ENCODE results near the gene FANCB.

FANCB gene

DNA sequence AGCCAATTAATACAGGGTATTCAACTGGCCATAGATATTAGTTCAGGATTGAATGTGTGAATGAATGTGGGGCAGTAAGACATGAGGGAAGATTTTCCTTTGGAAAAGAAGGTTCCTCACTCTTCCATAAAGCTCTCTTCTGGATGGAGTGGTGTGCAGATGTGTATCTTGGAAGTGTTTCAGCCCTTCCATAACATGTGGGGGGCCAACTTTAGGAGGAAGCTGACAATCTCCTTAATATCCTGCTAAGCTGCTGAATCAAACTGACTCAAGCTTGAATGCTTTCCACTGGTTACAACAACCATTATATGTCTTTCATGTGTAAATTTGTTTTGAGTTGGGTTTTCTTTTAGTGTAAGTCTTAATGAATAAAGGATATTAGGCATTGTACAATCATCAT is 40.3 kb downstream of the FANCB start:
- DNase-seq: peak; percentile 55

DNA sequence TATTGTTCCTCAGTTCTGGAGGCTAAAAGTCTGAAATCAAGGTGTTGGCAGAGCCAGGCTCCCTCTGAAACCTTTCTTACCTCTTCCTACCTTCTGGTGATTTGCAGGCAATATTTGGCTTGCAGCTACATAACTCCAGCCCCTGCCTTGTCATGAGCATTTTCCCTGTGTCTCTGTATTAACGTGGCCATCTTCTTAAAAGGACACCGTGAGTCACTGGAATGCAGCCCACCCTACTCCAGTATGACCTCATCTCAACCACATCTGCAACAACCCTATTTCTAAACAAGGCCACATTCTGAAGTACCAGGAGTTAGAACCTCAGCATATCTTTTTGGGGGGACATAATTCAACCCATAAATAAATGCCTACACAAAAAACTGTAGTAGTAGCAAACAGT is 40.7 kb downstream of the FANCB start:
- DNase-seq: peak; percentile 66

DNA sequence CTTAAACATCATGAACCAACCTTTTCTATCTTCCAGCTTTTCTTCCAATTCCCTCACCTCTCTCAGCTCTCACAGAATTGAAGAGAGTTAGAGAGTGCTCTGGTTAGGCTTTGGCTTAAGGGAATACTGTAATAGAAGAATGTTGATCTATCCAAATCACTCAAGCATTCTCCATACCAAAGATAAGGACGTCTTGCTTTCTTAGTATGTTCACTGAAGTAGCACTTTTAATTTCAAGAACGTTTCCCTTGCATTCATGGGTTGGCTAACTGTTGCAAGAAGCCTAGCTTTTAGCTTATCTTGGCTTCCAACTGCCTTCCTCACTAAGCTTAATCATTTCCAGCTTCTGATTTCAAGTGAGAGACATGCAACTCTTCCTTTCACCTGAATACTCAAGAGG is 43.2 kb downstream of the FANCB start:
- no peak for DNase-seq

DNA sequence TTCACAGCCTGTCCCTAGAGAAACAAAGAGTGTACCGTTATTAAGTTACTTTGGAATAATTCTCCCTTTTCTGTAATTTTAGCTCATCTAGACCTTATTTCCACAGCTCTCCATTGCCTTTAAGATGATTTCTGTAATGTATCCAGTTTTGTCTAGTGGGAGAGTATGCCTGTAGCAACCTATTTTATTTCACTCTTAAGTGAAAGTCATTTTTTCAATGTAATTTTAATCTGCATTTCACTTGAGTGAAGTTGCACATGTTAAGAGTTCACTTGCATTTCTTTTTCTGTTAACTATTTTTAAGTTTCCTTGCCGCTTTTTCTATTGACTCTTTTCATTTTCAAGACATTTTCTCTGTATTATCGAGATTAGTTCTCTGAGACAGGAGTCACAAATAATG is 46.5 kb downstream of the FANCB start:
- no peak for DNase-seq

DNA sequence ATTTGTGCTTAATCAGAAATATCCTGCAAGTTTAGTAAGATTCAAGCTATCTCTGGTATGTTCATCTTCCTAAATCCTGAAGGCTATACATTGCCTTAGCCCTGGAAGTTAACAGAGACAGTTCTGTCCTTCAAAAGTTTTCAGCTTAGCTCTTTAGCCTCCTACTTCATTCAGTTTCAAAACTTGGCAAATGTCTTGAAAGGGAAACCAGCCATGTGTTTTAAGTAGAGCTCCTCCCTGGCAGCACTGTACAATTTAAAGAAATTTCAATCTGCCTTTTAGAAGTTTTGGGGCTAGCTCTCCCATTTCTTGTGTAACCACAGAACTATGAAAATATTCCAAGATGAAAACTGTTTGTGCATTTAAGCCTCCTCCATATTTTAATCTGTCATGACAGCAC is 47.0 kb downstream of the FANCB start:
- peak; percentile 7 for DNase-seq

DNA sequence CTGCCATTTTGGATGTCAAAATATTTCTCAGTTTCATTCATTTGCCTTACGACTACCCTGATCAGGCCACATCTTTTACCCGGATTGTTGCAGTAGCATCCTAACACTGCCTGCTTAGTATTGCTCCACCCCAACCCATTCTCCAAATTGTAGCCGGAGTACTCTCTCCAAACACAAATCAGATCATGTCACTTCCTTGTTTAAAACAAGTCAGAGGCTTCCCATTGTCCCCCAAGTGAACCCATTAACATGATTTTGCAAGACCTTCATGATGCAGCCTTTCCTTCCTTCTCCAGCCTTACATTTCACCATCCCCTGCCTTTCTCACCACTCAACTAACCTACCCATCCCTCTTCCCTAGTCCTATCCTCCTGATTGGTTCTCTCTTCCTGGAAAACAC is 53.1 kb downstream of the FANCB start:
- DNase-seq: no peak

DNA sequence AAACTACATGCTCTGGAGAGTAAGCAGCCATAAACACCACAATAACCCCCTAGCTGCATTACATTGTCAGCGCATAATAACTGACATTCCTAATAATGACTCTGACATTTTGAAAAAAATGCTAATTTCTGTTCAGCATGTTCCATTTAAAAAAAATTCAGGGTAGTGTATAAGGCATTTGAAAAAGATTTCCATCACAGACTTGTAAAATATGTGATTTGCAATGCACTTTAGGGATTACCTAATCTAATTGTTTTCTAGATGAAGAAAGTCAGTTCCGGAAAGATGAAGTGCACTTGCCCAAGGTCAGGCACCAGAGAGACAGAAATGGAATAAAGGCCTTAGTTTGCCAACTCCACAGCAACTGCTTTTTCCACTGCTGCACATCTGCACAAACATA is 55.3 kb downstream of the FANCB start:
- no peak for DNase-seq

DNA sequence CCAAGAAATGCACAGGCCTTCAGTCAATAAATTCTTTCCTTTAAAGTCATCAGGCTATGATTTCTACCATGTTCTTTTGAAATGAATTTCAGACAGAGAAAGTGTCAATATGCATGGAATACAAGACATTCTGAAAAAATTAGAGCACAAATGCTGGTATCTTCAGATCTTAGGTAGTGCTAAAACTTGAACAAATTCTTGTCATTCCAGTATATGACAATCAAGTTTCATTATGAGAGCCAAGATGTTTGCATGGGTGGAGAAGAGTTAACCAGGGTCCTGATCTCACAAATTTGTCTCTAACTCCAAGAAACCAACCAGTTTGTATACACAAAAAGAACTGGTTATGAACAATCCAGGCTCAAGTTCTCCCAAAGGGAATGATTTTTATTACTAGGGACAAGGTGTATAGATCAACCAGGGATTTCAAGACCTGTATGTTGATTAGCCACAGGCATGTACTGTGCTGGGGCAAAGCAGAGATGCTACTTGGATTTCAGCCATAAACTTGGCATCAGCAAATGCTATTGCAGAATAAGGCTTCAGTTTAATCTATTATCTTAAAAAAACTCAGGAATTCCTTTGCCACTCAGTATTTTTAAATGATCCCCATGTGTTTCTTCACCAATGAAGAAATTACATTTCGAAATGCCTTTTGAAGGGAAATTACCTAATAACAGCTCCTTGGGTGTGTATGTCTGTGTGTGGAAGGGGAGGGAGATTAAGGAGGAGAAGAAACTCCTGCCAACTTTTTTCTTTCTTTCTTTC is 69.7 kb downstream of the FANCB start:
- DNase-seq: peak; percentile 19

DNA sequence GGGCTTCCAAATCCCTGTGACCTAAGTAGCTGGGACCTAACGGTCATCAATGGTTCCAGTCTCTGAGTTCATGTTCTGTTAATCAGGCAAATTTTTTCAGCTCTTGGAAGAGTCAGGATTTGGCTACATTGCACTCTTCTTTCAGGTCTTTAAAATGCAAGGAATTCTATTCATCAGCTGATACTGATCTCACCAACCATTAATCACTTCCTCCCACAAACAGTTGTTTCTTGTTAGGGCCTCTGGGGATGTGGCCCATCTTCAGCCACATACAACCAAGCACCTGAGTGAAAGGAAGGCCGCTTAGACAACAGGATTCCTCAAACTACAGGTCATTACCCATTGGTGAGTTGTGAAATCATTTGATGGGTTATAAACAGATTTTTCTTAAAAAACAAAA is 71.7 kb downstream of the FANCB start:
- DNase-seq: peak; percentile 60

DNA sequence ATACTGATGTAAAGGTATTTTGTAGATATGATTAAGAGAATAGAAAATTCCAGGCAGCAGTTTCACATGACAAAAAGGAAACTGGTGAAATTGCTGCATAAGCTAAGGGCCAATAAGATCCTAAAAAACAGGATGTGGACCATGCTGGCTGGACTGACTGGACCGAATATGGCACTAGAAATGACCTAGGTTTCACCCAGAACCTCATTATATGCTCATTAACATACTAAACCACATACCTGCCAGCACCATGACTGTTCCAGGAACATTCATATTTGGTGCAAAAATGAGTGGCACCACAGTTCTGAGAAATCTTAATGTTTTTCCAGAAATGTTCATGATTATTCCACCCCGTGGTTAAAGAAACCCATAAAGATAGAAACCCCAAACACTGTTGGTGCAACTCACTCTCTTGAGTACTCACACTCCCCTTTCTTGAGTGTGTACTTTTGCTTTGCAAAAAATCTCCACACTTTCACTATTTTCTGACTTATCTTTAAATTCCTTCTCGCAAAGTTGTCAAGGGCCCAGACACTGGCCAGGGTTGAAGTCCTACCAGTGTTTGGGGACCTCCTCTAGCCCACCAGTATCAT is 74.0 kb downstream of the FANCB start:
- DNase-seq: no peak

Measured in fibroblast of upper back skin (primary cell).